ENCODE measurements around the gene DIMT1. TPM values are rescaled to one million over a fixed set of nuclear protein-coding genes. Genes with fewer than 3 reads are reported as not detected.

Gene DIMT1
- total and polyA plus RNA-seq, 2 of the 8 experiments (the other 6 are each of a cell fraction or from before 2014, with no cell fraction given): 19.3 to 42.1 TPM

GRCh38 chr5:62372600-62372999 lies 31.1 kb downstream of the DIMT1 start (continued):
- TF ChIP-seq CHD7 (IDR thresholded peaks at IDR 0.05; ENCODE audit: insufficient replicate concordance, low read length) (no peak), CTBP2 (IDR thresholded peaks at IDR 0.05; ENCODE audit: borderline replicate concordance, insufficient read depth, insufficient read length, low read length) (no peak), TCF12 (IDR thresholded peaks at IDR 0.05; ENCODE audit: low read depth, low read length) (no peak), POLR2A (IDR thresholded peaks at IDR 0.05; ENCODE audit: control extremely low read depth in 1 of 2, low read depth in 2 of 2, low read length in 2 of 2) (no peak), EP300 (IDR thresholded peaks at IDR 0.05; ENCODE audit: borderline replicate concordance in 1 of 2, low read depth in 2 of 2, low read length in 2 of 2) (no peak)
- TF ChIP-seq, protein P1, sequence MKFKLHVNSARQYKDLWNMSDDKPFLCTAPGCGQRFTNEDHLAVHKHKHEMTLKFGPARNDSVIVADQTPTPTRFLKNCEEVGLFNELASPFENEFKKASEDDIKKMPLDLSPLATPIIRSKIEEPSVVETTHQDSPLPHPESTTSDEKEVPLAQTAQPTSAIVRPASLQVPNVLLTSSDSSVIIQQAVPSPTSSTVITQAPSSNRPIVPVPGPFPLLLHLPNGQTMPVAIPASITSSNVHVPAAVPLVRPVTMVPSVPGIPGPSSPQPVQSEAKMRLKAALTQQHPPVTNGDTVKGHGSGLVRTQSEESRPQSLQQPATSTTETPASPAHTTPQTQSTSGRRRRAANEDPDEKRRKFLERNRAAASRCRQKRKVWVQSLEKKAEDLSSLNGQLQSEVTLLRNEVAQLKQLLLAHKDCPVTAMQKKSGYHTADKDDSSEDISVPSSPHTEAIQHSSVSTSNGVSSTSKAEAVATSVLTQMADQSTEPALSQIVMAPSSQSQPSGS (IDR thresholded peaks at IDR 0.05; ENCODE audit: low read length): no peak
- TF ChIP-seq, protein P2, sequence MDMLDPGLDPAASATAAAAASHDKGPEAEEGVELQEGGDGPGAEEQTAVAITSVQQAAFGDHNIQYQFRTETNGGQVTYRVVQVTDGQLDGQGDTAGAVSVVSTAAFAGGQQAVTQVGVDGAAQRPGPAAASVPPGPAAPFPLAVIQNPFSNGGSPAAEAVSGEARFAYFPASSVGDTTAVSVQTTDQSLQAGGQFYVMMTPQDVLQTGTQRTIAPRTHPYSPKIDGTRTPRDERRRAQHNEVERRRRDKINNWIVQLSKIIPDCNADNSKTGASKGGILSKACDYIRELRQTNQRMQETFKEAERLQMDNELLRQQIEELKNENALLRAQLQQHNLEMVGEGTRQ (IDR thresholded peaks at IDR 0.05; ENCODE audit: low read length): no peak
